Brain microvascular endothelial cell (primary cell): ENCODE measurements around the gene MAPKBP1.

Experiments
- DNase-seq: peaks from one replicate; pipeline ENCODE4 v3.0.0-alpha.2; 2020
- H3K27ac ChIP-seq: fragments of 250-450 bp; sonication (Bioruptor Pico); 2 replicates; pipeline ENCODE4 v1.5.1; 2020; ENCODE audit warnings: mild to moderate bottlenecking, moderate library complexity
- H3K27me3 ChIP-seq: fragments of 250-450 bp; sonication (Bioruptor Pico); replicated peaks from 2 replicates; pipeline ENCODE4 v1.5.1; 2020; ENCODE audit warnings: mild to moderate bottlenecking
- H3K36me3 ChIP-seq: fragments of 250-450 bp; sonication (Bioruptor Pico); replicated peaks from 2 replicates; pipeline ENCODE4 v1.5.1; 2020; ENCODE audit warnings: mild to moderate bottlenecking
- H3K4me3 ChIP-seq: 2 replicates; pipeline ENCODE4 v1.5.1; 2011; ENCODE audit warnings: low read depth, mild to moderate bottlenecking, control low read depth, low read length, moderate library complexity
- CTCF ChIP-seq: IDR thresholded peaks from 2 replicates; pipeline ENCODE4 v1.5.1; 2011; ENCODE audit warnings: low read depth, mild to moderate bottlenecking, moderate library complexity, low read length, control low read depth, inconsistent platforms; ENCODE audit errors: missing control alignments
- in situ Hi-C: cut with HindIII; loops from 2 replicates; pipeline ENCODE4 v1.10.0; 2017; ENCODE audit warnings: low sequenced_read_pairs, low pct_ligation_motif_present

MAPKBP1 gene

GRCh38 chr15:41847206-41847605, 72.9 kb downstream of the MAPKBP1 start:
- Histone ChIP-seq H3K4me3 (no peak overlapping the region), H3K27me3 (no peaks in the 10 kb centered on the region), H3K36me3 (peaks cover 3% of the 10 kb centered on the region), H3K27ac (no peak overlapping the region)
- no peak for TF ChIP-seq CTCF
- DNase-seq = no peak
- in situ Hi-C loops = no loop called here

GRCh38 chr15:41847981-41848380, 73.7 kb downstream of the MAPKBP1 start:
- in situ Hi-C loops = no loop called here
- no peaks in the 10 kb centered on the region for H3K27me3 ChIP-seq
- DNase-seq = no peak
- no peak for TF ChIP-seq CTCF
- H3K4me3 ChIP-seq = no peak overlapping the region
- H3K36me3 ChIP-seq = peaks cover 3% of the 10 kb centered on the region
- no peak overlapping the region for H3K27ac ChIP-seq

GRCh38 chr15:41848631-41849030, 74.3 kb downstream of the MAPKBP1 start:
- in situ Hi-C loops = no loop called here
- H3K27ac ChIP-seq = no peak overlapping the region
- H3K4me3 ChIP-seq = no peak overlapping the region
- TF ChIP-seq CTCF = no peak
- H3K36me3 ChIP-seq = peaks cover 3% of the 10 kb centered on the region
- no peaks in the 10 kb centered on the region for H3K27me3 ChIP-seq
- DNase-seq = no peak

- Histone ChIP-seq H3K27ac (no peak overlapping the region), H3K36me3 (peaks cover 3% of the 10 kb centered on the region), H3K27me3 (no peaks in the 10 kb centered on the region), H3K4me3 (no peak overlapping the region)
- TF ChIP-seq CTCF = no peak
- in situ Hi-C loops = no loop called here
- no peak for DNase-seq
These were observed 74.9 kb downstream of the MAPKBP1 start for GRCh38 chr15:41849204-41849603.

GRCh38 chr15:41849861-41850260, 75.6 kb downstream of the MAPKBP1 start:
- peaks cover 3% of the 10 kb centered on the region for H3K36me3 ChIP-seq
- H3K4me3 ChIP-seq = no peak overlapping the region
- DNase-seq = no peak
- H3K27ac ChIP-seq = no peak overlapping the region
- H3K27me3 ChIP-seq = no peaks in the 10 kb centered on the region
- in situ Hi-C loops = no loop called here
- TF ChIP-seq CTCF = no peak

GRCh38 chr15:41850482-41851166, 76.3 kb downstream of the MAPKBP1 start:
- in situ Hi-C loops = no loop called here
- no peak for TF ChIP-seq CTCF
- DNase-seq = no peak
- Histone ChIP-seq H3K36me3 (peaks cover 3% of the 10 kb centered on the region), H3K27me3 (no peaks in the 10 kb centered on the region), H3K4me3 (no peak overlapping the region), H3K27ac (no peak overlapping the region)
